Mesothelial cell of epicardium (in vitro differentiated cells): ENCODE measurements around the gene SLC25A19. TPM values are rescaled to one million over a fixed set of nuclear protein-coding genes. Genes with fewer than 3 reads are reported as not detected.

ENCODE experiments used
- DNase-seq, 2 experiments: peaks; one replicate each; pipeline ENCODE4 v3.0.0; 2021; ENCODE audit warnings: low spot score in 2 of 2; ENCODE audit not compliant: unreplicated experiment in 2 of 2
- H3K27ac Mint-ChIP-seq: 2 replicates; pipeline ENCODE4 v1.8.0; 2021; ENCODE audit warnings: mixed read lengths
- H3K27me3 Mint-ChIP-seq: 2 replicates; pipeline ENCODE4 v1.8.0; 2021; ENCODE audit warnings: low read depth, mixed read lengths
- H3K36me3 Mint-ChIP-seq: 2 replicates; pipeline ENCODE4 v1.8.0; 2021; ENCODE audit warnings: mixed read lengths
- H3K4me1 Mint-ChIP-seq: 2 replicates; pipeline ENCODE4 v1.8.0; 2021; ENCODE audit warnings: mixed read lengths
- H3K4me3 Mint-ChIP-seq: 2 replicates; pipeline ENCODE4 v1.8.0; 2021; ENCODE audit warnings: mild to moderate bottlenecking, moderate library complexity, mixed read lengths
- H3K9me3 Mint-ChIP-seq: 2 replicates; pipeline ENCODE4 v1.8.0; 2021; ENCODE audit warnings: mixed read lengths
- total RNA-seq: library from RNA; stranded (reverse); gene quantifications from 3 replicates; pipeline ENCODE4 v1.2.1, GENCODE V29; 2021
- TF ChIP-seq, protein P1 (sequence below): fragments of 200-600 bp; sonication (generic); IDR thresholded peaks from one replicate; pipeline ENCODE4 v1.5.0; 2021; ENCODE audit warnings: antibody characterized with exemption; ENCODE audit not compliant: unreplicated experiment

The SLC25A19 gene
- total RNA-seq, 1 donor from 2014 or later: 10.3 TPM

DNA sequence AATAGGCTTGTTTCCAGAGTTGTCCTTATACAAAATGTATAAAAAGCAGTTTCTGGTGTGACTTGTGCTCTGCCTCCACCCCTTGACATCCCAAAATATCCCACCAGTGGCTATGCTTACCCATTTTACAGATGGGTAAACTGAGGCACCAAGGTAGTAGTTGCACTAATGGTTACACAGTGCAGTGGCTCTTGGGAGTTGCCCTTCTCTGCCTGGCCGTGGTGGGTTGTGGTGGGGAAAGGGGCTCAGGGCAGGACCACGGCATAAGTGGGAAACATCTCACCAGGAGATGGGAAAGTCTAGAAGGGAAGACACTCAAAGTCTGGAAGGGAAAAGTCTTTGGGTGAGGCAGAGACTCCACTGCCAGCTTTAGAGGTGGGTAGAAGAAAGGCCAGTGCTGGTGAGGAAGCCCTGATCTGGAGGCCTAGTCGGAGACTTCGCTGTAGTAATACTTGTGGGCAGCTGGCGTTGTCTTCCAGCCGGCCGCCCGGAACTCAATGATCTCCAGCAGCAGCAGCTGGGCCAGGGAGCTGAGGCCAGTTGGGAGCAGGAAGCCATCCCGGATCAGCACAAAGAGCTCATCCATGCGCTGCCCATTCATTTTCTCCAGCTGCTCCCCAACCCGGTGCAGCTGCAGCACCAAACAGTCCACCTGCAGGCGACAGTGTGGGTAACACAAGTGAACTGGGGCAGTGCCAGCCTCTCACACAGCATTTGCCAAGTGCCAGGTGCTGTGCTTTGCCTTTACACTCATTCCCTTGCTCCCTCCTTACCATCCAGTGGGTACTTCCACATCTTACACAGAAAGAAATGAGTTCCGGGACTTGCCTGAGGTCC is 22.7 kb downstream of the SLC25A19 start:
- Mint-ChIP-seq H3K36me3 (peaks cover 6% of the 10 kb centered on the region), H3K4me1 (peaks cover 24% of the 10 kb centered on the region), H3K4me3 (no peak overlapping the region), H3K27me3 (no peaks in the 10 kb centered on the region), H3K27ac (no peak overlapping the region), H3K9me3 (no peaks in the 10 kb centered on the region)
- DNase-seq: no peak
- TF ChIP-seq, protein P1, sequence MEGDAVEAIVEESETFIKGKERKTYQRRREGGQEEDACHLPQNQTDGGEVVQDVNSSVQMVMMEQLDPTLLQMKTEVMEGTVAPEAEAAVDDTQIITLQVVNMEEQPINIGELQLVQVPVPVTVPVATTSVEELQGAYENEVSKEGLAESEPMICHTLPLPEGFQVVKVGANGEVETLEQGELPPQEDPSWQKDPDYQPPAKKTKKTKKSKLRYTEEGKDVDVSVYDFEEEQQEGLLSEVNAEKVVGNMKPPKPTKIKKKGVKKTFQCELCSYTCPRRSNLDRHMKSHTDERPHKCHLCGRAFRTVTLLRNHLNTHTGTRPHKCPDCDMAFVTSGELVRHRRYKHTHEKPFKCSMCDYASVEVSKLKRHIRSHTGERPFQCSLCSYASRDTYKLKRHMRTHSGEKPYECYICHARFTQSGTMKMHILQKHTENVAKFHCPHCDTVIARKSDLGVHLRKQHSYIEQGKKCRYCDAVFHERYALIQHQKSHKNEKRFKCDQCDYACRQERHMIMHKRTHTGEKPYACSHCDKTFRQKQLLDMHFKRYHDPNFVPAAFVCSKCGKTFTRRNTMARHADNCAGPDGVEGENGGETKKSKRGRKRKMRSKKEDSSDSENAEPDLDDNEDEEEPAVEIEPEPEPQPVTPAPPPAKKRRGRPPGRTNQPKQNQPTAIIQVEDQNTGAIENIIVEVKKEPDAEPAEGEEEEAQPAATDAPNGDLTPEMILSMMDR: no peak

DNA sequence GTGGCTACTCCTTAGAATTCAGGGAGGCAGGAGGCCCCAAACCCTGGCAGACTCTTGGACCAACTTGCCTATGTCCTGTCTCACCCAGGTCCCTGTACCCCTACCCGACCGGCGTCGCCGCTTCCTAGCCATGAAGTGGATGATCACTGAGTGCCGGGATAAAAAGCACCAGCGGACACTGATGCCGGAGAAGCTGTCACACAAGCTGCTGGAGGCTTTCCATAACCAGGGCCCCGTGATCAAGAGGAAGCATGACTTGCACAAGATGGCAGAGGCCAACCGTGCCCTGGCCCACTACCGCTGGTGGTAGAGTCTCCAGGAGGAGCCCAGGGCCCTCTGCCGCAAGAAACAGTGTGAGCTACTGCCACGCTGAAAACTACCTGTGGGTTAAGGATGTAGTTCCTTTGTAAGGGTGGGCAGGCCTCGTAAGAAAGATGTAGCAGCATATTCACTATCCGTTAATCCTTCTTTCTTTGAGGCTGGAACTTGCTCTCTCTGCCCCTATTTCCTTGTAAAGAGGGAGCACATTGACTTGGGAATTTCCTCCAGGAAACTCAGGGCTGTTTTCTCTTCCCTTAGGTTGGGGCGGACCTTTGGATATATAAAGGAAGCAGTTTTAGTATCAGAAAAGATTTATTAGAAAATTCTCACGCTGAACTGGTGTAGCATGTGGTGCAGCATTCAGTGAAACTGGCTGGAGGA is 23.5 kb downstream of the SLC25A19 start:
- TF ChIP-seq, protein P1: no peak
- peaks cover 6% of the 10 kb centered on the region for H3K36me3 Mint-ChIP-seq
- no peak overlapping the region for H3K4me3 Mint-ChIP-seq
- no peaks in the 10 kb centered on the region for H3K27me3 Mint-ChIP-seq
- H3K9me3 Mint-ChIP-seq: no peaks in the 10 kb centered on the region
- peaks cover 28% of the 10 kb centered on the region for H3K4me1 Mint-ChIP-seq
- DNase-seq: no peak
- H3K27ac Mint-ChIP-seq: no peak overlapping the region

DNA sequence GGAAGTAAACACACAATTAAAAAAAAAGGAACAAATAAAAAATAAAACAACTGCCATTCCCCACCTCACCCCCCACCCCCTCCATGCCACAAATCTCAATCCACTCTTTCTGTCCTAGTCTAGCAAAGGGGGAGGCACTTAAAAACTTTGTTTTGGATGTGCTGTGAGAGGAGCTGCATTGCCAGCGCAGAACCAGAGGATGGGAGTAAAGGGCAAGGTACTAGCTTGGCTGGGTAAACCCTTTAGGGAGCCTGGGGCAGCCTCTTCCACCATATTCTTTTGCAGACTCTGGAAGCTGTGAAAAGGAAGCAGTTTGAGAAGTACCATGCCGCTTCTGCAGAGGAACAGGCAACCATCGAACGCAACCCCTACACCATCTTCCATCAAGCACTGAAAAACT is 26.2 kb downstream of the SLC25A19 start:
- peaks cover 6% of the 10 kb centered on the region for H3K36me3 Mint-ChIP-seq
- DNase-seq: no peak
- no peaks in the 10 kb centered on the region for H3K27me3 Mint-ChIP-seq
- H3K9me3 Mint-ChIP-seq: no peaks in the 10 kb centered on the region
- peak overlapping the region; percentile 98 for H3K4me3 Mint-ChIP-seq
- H3K27ac Mint-ChIP-seq: peak overlapping the region; percentile 100
- TF ChIP-seq, protein P1: no peak
- H3K4me1 Mint-ChIP-seq: peaks cover 35% of the 10 kb centered on the region

DNA sequence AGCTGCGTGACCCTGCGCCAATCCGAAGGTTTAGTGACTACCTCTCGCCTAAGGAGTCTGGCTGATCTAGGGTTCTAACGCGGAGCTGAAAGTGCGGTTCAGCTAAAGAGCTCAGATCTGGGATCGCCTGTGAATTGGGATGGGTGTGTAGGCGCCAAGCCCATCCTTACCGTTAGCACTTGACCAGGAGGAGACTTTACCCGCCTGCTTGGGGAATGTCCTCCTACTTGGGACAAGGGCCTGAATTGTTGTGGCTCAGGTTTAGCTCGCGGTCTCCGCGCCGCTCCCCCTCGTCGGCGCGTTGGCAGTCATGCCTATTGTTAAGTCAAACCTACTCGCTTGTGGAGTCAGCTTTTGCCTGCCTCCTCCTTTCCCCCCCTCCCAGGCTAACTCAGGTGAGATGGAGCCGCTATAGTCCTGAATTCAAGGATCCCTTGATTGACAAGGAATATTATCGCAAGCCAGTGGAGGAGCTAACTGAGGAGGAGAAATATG is 27.1 kb downstream of the SLC25A19 start:
- Mint-ChIP-seq H3K27ac (peak overlapping the region; percentile 100), H3K27me3 (no peaks in the 10 kb centered on the region), H3K36me3 (peaks cover 6% of the 10 kb centered on the region), H3K9me3 (no peaks in the 10 kb centered on the region), H3K4me1 (peaks cover 32% of the 10 kb centered on the region), H3K4me3 (peak overlapping the region; percentile 98)
- DNase-seq: no peak
- TF ChIP-seq, protein P1: no peak

DNA sequence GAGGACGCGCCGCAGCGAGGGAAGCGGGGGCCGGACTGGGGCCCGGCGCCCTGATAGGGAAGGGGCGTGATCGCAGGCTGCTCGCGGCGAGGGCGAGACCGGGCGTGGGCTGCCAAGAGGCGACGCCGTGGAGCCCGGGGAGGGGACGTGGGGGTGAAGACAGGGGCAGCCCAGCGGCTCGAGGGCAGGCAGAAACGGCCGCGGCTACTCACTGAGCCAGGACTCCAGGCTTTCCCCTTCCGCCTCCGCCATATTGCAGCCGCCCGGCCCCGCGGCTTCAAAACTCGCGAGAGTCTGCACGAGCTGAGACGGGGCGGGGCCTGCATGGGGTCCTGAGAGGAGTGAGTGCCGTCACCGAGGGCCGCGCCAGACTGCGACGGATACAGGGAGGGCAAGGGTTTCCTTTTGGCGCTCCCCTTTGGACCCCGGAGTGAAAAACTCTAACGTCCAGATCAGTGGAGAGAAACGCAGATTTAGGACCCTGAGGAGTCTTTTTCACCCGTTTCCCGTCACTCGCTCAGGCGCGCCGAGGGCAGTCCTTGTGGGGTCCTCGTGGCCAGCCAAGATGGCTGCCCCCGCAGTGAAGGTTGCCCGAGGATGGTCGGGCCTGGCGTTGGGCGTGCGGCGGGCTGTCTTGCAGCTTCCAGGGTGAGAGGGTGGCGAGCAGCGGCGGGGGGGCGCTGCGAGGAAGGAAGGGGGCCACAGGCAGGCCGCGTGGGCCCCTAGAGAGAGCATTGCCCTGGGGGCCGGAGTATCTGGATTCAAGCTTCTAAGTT is 27.7 kb downstream of the SLC25A19 start, which contains the start of the genes GGA3 and MRPS7:
Gene GGA3 (minus strand): TSS at position 271 of the 776 bp plus-strand sequence. CDS start 19 bp downstream, at position 252.
Gene MRPS7 (plus strand): TSS at position 544 of the 776 bp plus-strand sequence. CDS start 22 bp downstream, at position 566.
- H3K4me3 Mint-ChIP-seq: peak within 1 kb of the TSS; percentile 98
- TF ChIP-seq, protein P1: no peak
- H3K4me1 Mint-ChIP-seq: peaks cover 32% of the 10 kb centered on the region
- H3K36me3 Mint-ChIP-seq: peaks cover 3% of the 10 kb centered on the region
- H3K27ac Mint-ChIP-seq: peak within 1 kb of the TSS; percentile 100
- peak; percentile 93 to 96 for DNase-seq
- H3K9me3 Mint-ChIP-seq: no peaks in the 10 kb centered on the region
- no peaks in the 10 kb centered on the region for H3K27me3 Mint-ChIP-seq
